HUDEP-2 (cell line): ENCODE measurements around the gene RBBP4.
"Not testable (repeated sequence)": the region's sequence is repeated elsewhere in the genome, so short reads cannot be mapped to it uniquely, and the experiment has no call there.

Experiments
- DNase-seq, 76 experiments: peaks; one replicate each; lab custom pipeline; 2025; ENCODE audit not compliant: unreplicated experiment in 76 of 76; lab: John Stamatoyannopoulos, UW

RBBP4 gene

GRCh38 chr1:32685498-32685897, 34.5 kb downstream of the RBBP4 start:
- no peak for DNase-seq

GRCh38 chr1:32686387-32686786, 35.4 kb downstream of the RBBP4 start:
- DNase-seq = no peak

- no peak for DNase-seq
These were observed 42.6 kb downstream of the RBBP4 start for GRCh38 chr1:32693455-32694174.

GRCh38 chr1:32695098-32695904, 44.3 kb downstream of the RBBP4 start:
- peak in 49 of 76 experiments; percentile 4 to 68 (median 31) for DNase-seq

GRCh38 chr1:32696041-32696440, 45.0 kb downstream of the RBBP4 start:
- DNase-seq = no peak

GRCh38 chr1:32696996-32697395, 46.0 kb downstream of the RBBP4 start:
- not testable (repeated sequence) for DNase-seq

- peak in 9 of 76 experiments; percentile 5 to 39 (median 10) for DNase-seq
These were observed 50.5 kb downstream of the RBBP4 start for GRCh38 chr1:32701421-32701911.

- DNase-seq = peak in 28 of 76 experiments; percentile 7 to 47 (median 22)
These were observed 51.1 kb downstream of the RBBP4 start for GRCh38 chr1:32701951-32702598.

GRCh38 chr1:32702599-32703478, 51.8 kb downstream of the RBBP4 start, which contains the start of gene SYNC:
SYNC (minus strand) TSS chr1:32702770; CDS start chr1:32702660, 110 bp downstream.
- peak in 74 of 76 experiments; percentile 32 to 91 (median 76) for DNase-seq

- no peak for DNase-seq
These were observed 52.7 kb downstream of the RBBP4 start for GRCh38 chr1:32703479-32704291.

GRCh38 chr1:32705516-32705915, 54.5 kb downstream of the RBBP4 start:
- no peak for DNase-seq

GRCh38 chr1:32706491-32706890, 55.5 kb downstream of the RBBP4 start:
- DNase-seq = no peak

GRCh38 chr1:32709075-32709474, 58.1 kb downstream of the RBBP4 start:
- DNase-seq = no peak

- no peak for DNase-seq
These were observed 58.5 kb downstream of the RBBP4 start for GRCh38 chr1:32709476-32709875.

GRCh38 chr1:32711221-32711620, 60.2 kb downstream of the RBBP4 start:
- DNase-seq = not testable (repeated sequence)

GRCh38 chr1:32713081-32713480, 62.1 kb downstream of the RBBP4 start:
- DNase-seq = no peak

- no peak for DNase-seq
These were observed 63.3 kb downstream of the RBBP4 start for GRCh38 chr1:32714277-32714676.

- no peak for DNase-seq
These were observed 64.9 kb downstream of the RBBP4 start for GRCh38 chr1:32715901-32716311.
